ENCODE data around the gene MPZ.
"Not testable (repeated sequence)": the region's sequence is repeated elsewhere in the genome, so short reads cannot be mapped to it uniquely, and the experiment has no call there.

MPZ gene

DNA sequence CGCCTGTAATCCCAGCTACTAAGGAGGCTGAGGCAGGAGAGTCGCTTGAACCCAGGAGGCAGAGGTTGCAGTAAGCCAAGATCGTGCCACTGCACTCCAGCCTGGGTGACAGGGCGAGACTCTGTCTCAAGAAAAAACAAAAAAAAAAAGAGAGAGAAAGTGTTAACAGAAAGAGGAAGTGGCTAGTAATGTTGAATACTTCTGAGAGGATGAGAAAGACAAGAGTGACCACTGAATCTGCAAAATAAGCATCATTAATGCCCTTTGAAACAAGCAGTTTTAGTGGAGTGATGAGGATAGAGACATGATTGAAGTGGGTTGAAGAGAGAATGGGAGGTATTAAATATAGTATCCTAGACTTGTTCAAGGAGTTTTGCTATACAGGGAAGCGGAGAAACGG lies 11.7 kb downstream of the MPZ start:
- DNase-seq, result no peak

DNA sequence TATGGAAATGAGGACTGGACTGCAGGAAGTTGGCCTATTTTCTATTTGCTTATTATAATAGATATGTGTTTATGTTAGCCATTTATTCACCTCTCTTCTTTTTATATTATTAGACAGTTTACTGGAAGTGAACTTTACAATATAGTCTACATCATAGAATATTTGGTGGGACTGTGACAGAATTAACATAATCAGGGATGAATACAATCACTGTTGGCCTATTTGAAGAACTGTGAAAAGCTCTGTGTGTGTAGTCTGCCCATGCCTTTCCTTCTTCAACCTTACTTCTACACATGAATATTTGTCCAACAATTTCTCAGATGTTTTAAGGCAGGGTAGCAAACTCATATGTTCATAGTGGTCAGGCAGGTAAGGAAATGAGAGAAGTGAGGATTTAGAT lies 12.4 kb downstream of the MPZ start:
- no peak for DNase-seq

DNA sequence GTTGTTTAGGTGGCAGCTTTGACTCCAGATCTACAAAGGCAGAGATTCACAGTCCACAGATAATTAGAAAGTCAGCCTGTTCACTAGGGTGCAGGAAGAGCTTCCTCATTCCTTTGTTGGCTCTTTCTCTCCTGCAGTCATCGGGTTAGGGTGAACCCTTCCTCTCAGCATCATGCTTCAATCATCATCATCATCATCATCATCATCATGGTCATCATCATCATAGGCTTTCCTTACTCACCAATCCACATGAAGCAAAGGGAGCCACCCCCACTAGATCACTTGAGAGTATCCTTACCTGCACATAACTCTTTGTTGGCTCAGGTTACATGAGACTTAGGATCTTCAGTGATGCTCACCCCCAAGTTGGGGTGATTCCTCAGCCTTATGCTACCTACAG lies 19.0 kb downstream of the MPZ start:
- DNase-seq, result no peak

DNA sequence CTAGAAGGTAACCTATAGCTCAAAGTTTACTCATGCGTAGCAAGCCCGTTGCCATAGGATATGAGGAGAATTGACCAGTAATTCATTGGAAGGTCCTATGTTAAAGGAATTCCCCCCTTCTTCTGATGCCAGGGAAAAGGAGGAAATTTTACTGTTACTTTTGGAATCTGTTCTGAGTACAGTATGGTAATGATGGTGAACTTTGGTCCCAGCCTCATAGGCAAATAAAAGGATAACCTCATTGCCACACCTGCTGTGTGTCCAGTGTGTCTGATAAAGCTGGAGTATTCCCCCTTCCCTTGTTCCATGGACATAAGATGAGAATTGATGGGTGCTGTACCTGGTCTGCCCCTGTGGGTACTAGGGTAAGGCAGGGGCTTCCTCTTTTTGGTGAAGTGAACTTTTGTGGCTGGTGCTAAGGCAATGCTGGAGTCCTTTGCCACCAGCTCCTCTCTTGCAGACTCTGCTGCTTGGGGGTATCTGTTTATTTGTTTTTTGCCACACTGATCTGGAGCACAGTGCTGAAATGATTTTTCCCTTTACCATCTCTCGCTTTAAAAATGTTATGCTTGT lies 22.2 kb downstream of the MPZ start:
- DNase-seq, result no peak

DNA sequence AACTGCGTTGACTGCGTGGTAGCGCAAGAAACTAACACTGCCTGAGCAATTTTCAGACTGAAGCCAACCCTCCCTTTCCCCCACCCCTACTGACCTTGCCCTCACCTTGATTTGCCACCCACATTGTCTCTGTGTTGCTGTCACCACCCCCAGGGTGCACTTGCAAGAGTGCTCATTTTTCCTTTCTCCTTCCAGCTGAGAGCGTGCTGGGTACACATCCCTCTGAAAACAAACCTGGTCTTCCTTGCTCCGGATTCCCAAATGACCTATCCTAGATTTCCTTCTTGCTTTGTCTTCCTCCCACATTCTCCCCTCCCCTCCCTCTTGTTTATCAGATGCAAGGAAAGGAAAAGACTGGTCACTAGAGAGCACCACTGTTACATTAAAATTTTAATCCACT lies 24.2 kb downstream of the MPZ start:
- DNase-seq, result peak; percentile 24

DNA sequence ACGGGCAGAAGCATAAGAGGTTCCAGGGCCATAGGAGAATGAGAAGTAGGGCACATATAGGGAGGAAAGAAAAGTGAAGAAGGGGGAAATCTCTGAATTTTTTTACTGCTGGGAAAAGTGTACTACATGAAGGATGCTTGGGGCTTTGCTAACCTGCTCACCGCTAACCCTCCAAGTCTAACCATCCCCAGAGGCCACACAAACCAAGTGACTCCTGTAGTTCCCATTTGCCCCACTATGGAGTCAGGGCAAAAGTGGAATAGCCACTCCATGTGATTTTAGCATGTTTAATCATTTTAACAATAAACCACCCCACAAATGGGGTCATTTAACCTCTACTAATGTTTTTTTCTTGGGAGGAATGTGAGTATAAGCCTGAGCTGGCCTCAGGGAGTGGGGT lies 24.7 kb downstream of the MPZ start:
- no peak for DNase-seq

DNA sequence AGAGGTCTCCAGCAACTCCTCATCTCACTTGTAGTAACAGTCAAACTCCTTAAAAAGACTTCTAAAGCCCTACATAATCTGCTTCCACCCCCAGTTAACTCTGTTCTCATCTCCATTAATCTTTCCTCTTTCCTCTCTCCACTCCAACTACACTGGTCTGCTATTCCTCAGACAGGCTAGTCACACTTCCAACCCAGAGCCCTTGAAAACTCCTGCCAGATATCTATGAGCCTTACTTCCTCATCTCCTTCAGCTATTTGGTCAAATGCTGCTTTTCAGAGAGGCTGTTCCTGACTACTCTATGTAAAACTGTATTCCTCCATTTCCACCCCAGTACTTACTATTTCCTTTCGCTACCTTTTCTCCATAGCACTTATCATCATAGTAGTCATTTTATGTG lies 26.8 kb downstream of the MPZ start:
- no peak for DNase-seq

DNA sequence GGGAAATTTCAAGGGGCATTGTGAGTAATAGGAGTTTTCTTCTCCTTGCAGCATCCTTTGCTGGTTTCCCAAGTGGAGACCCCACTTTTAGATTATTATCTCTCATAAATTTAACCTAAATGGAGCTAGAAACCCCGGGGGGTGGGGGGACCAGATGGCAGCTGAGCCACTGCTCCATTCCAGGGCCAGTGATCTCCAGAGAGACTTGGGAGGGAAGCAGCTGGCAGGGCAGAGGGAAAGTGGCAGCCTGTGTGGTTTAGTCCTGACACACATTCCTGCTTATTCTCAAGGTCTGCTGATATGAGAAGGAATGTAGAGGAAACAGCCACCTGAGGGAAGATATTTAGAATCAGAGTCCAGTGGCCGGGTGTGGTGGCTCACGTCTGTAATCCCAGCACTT lies 34.9 kb downstream of the MPZ start:
- DNase-seq, result no peak

DNA sequence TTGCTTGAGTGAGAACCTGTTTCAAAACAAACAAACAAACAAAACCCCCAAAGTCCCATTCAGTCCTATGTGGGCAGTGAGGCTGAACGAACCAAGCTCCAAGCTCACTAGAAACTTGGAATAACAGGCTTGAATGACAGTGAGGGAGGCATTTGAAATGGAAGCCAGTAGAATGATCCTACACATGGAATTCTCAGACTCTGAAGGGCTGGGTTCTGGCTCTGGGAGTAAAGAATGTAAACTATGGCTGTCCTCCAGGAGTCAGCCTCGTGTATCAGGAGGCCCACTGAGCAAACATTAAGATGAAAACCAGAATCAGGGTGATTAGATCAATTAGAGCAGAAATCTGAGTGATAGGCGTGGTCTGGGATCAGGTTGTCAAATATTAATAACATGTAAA lies 36.4 kb downstream of the MPZ start:
- DNase-seq, result no peak

DNA sequence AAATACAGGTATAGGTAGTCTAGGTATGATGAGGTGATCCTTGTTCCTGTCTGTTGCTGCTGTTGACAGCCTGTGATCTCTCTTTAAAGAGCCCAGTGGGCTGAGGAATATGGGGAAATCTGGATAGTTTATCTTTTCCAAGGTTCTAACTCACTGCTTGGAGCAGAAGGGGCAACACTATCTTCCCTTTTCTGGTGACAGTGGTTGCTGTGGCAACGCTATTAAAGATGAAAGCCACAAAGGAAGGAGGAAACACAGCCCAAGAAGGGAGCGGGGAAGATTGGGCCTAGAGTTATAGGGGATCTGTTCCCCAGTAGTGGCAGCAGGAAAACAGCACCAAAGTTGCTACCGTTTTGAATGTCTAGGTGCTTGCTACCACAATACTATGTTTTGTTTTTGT lies 42.4 kb downstream of the MPZ start:
- DNase-seq, result peak; percentile 25

DNA sequence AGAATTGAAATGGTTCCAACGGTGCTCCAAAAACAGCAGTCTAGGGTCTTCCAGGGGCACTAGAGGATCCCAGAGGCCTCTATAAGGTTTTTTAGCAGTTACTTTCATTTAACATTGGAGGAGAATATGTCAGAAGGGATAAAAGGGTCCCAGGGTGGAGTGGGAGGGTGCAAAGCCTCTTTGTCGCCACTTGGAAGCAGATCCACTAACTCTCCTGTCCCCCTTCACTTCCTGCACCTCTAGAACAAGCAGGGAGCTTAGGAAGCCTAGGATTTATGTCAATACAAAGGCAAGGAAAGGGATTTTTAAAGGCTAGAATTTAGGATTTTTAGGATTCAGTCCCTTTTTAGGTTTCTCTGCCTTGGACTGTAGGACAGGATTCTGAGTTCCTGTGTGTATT lies 42.9 kb downstream of the MPZ start:
- no peak for DNase-seq

DNA sequence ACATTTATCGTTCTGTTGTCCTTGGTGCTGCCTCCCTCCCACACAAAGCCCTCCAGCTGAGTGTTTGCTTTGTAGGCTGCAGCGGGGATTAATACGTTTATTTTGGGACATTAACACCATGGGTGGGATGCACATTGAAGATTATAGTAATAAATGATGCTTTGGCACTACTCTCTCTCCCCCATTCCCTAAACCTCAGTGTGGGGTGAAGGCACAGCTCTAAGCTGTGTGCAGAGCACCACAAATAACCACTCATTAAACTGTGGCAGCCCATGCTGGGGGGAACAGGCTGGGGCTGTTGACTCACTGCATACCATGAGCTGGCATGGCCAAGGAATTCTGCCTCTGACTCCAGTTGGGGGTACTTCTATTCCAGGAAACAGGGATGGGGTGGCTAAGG lies 43.6 kb downstream of the MPZ start:
- peak; percentile 28 for DNase-seq

DNA sequence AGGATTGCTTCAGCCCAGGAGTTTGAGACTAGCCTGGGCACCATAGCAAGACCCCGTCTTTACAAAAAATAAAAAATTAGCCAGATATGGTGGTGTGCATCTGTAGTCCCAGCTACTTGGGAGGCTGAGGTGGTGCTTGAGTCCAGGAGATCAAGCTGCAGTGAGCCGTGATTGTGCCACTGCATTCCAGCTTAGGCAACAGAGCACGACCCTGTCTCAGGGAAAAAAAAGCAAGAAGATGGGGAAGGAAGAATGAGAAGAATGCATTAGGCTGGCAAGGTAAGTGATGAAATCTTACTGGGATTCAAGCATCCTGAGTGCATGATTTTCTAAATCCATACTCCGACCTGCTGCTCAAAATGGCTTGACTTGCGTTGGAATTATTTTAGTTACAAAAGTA lies 44.5 kb downstream of the MPZ start:
- no peak for DNase-seq

DNA sequence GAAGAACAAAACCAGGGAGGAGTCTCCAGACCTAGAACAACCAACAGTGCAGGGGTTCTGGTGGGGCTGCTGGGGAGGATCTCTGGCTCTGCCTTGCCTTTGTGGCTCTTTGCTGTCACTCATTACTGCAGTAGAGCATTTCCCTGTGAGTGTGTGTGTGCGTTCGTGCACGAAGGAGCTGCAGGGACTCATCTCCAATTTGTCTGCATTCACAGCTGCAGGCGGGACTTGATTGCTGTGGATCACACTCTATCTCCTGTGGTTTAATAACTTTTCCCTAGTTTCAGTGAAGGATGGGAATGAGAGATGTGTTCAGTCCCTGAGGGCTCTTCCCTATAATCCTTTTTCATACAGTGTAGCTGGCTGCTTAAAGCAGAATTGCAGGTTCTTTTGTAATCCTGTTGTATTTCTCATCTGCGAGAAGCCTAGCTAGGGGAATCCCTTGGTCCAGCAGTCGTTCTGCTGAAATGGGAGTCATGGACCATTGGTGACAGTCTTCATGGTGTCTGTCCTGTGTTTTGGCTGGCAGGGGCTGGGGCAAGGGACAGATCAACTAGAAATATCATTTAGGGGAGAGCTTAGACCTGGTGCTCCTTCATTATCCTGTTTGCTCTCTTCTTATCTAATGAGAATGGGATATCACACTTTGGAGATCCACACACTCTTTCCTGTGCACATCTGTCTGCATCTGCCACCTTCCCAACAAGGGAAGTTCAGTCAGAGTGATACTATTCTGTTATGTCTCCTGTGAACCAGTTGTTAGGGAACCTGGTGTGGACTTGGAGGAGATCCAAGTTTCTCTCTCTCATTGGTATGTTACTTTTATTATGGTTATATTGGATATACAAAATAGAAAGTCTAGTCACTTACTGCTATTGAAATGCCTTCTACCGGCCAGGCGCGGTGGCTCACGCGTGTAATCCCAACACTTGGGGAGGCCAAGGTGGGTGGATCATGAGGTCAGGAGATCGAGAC lies 48.2 kb downstream of the MPZ start:
- DNase-seq, result peak; percentile 12

DNA sequence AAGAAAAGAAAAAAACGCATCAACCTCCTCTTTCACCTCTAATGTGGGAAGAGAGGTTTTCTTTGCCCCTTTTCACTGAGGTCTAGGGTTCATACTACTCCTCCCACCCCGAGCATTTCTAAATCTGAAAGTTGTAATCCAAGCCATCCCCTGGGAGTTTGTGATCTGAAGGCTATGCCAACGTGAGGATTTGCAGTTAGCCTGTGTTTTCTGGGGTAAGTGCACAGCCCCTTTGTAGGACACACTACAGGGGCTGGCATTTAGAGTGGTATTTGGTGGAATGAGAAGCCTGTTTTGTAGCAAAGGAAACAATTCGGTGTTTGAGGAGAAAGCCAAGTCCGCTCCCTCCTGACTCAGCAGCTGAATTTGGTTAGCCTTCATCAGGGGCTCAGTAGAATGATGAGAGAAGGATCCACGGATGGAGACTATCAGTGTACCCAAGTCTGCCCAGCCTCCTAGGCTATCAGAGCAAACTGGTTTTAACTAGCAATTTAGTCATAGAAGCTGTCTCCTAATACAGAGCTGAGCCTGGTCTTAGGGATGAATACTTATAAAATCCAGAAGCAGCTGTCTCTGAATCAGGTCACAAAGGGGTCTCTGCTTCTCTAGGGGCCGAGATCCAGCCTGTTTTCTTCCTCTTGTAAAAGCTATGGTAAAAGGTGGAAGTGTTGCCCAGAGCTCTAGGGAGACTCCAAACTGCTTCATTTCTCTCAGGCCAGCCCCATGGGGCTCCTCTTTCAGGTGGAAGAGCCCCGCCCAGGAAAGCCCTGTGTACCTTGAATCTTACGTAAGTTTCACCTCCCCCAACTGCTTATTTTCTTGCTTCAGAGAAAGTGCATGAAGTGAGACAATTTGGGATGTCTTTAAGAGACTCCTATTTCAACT lies 49.1 kb downstream of the MPZ start:
- no peak for DNase-seq

DNA sequence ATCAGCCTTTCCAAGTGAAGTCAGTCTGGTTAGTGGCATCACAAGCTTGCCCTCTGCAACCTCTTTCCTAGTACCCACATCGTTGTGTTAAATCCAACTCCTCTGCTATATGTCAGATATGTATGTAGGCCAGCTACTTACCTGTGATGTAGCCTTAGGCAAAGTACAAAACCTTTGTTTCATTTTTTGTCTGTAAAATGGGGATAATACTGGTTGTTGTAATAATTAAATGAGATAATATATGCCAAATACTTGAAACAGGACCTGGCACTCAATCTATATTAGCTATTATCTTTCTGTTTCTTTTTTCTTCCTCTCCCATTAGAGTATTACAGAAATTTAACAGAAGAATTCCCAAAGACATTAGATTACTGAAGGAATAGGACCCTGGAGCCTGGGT lies 50.0 kb downstream of the MPZ start:
- no peak for DNase-seq

DNA sequence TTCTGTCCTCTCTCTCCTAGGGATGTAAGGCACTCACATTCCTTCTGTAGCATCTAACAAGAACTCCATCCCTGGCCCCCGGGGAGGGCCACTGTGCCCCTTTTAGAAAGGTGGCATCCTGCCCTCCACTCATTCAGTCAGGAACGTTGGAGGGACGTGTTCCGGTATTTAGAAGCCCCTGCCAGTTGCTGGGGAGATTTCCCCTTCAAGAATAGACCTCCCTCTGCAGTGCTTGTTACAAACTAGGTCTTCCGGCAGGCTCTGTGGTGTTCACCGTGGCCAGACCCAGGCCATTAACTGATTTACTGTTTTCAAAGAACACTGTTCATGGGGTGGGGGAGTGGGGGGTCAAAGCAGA lies 50.4 kb downstream of the MPZ start:
- no peak for DNase-seq

DNA sequence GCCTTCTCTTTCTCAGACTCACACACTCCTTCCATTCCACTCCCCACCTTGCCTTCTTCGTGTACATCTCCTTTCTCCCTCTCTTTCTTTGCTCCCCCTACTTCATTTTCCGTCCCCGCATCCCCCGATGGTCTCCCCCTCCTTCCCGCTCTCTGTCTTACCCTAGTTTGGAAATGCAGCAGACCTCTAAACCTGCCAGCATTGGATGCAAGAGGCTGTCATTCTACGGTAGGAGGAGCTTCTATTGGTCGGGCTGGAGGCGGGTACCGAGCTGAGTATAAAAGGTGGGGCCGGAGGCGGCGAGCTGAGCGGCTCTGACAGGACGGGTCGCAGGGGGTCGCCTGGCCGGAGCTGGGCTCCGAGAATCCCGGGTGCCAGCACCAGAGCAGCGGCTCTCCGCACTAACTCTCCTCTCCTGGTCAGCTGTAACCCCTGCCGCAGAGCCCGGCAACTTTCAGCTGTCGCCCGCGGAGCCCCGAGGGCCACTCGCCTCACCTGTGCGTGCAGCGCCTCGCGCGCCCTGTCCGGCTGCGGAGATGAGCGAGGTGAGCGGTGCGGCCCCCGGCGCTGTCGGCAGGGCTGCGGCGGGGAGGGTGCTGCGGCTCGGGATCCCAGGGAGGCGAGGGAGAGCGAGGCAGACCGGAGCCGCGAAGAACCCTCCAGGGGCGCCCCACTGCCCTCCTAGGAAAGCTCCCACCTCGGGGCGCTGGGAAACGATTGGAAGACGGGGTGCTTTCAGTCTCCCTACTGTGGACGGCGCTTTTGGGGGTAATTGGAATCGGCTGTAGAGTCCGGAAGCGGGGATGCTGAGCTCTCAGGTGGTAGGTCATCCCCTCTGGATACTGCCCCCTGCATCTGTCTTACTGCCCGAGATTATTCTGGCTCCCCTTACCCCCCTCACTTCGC lies 51.1 kb downstream of the MPZ start, which contains the start of gene PCP4L1:
TSS of gene PCP4L1 (plus strand) at position 307 of the 906 bp plus-strand sequence. CDS start at position 537, 230 bp downstream.
- DNase-seq, result peak; percentile 85

DNA sequence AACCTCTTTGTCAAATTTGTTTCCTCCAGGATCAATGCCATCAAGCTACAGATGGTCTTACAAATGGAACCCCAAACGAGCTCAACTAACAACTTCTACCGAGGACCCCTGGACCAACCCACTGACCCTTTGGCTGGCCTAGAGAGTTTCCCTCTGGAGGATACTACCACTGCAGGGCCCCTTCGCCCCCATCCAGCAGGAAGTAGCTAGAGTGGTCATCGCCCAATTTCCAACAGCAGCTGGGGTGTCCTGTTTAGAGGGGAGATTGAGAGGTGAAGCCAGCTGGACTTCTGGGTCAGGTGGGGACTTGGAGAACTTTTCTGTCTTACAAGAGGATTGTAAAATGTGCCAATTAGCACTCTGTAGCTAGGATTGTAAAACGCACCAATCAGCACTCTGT lies 52.7 kb downstream of the MPZ start:
- not testable (repeated sequence) for DNase-seq

DNA sequence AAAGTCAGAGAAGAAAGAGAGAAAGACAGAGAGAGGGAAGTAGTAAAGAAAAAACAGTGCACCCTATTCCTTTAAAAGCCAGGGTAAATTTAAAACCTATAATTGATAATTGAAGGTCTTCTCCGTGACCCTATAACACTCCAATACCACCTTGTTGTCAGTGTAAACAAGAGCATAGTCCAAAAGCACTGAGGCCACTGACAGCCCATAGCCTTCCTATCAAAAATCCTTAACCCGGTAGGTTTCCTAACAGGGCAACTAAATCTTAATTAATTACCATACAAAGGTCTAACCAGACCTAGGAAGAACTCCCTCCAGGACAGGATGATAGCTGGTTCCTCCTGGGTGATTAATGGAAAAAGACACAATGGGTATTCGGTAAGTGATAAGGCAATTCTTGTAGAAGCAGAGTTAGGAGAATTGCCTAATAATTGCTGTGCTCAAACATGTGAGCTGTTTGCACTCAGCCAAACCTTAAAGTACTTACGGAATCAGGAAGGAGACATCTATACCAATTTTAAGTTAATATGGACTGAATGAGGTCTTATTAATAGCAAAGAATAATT lies 53.7 kb downstream of the MPZ start:
- not testable (repeated sequence) for DNase-seq

DNA sequence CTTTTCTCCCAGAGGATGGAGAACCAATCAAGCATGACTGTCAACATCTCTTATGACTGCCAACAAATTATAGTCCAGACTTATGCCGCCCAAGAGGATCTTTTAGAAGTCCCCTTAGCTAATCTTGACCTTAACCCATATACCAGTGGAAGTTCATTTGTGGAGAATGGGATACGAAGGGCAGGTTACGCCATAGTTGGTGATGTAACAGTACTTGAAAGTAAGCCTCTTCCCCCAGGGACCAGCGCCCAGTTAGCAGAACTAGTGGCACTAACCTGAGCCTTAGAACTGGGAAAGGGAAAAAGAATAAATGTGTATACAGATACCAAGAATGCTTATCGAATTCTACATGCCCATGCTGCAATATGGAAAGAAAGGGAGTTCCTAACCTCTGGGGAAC lies 54.5 kb downstream of the MPZ start:
- not testable (repeated sequence) for DNase-seq

All from NCI-H2227 treated with DMSO at 0.1 percent for 48 hours (cell line).